GM20431 (cell line): ENCODE data around the gene MAGEA12.
"Not testable (repeated sequence)": the region's sequence is repeated elsewhere in the genome, so short reads cannot be mapped to it uniquely, and the experiment has no call there.

Source experiments
- in situ Hi-C: fragments of 300-500 bp; cut with MseI, MboI; formaldehyde crosslinking; loops from one replicate; pipeline ENCODE4 v1.15.0; 2020; ENCODE audit warnings: low sequenced_read_pairs; ENCODE audit not compliant: unreplicated experiment

The MAGEA12 gene

DNA sequence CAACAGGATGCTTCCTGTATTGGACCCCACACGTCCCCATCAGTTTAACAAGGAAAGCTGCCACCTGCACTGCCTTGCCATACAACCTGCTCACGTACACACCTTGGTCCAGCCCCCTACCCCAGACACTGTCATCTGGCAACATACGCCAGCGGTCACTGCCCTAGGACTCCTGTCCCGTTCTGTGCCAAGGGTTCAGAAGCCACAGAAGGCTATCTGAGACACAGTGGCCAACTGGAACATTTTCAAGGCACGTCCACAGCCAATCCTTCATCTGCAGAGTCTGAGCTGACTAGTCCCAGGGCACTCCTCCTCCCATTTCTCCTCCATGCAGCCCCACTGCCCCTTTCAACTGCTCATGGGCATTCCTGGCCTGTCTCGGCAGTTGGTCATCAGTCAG, 28.0 kb downstream of the MAGEA12 start:
- in situ Hi-C loops, result not testable (repeated sequence)

DNA sequence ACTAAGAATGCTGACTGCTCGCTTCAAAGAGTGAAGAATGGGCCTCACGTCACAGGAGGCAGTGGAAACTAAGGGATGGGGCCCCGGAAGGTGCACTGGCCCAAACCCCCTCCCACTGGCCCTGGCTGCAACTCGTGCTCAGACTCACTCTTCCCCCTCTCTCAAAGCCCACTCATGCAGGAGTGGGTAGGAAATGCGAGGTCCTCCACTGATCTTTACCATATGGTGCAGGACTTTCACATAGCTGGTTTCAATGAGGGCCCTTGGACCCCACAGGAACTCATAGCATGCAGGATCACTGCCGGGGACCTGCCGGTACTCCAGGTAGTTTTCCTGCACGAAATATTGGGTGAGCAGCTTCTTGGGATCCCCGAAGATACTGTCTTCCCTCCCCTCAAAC, 33.0 kb downstream of the MAGEA12 start:
- in situ Hi-C loops, result not testable (repeated sequence)

DNA sequence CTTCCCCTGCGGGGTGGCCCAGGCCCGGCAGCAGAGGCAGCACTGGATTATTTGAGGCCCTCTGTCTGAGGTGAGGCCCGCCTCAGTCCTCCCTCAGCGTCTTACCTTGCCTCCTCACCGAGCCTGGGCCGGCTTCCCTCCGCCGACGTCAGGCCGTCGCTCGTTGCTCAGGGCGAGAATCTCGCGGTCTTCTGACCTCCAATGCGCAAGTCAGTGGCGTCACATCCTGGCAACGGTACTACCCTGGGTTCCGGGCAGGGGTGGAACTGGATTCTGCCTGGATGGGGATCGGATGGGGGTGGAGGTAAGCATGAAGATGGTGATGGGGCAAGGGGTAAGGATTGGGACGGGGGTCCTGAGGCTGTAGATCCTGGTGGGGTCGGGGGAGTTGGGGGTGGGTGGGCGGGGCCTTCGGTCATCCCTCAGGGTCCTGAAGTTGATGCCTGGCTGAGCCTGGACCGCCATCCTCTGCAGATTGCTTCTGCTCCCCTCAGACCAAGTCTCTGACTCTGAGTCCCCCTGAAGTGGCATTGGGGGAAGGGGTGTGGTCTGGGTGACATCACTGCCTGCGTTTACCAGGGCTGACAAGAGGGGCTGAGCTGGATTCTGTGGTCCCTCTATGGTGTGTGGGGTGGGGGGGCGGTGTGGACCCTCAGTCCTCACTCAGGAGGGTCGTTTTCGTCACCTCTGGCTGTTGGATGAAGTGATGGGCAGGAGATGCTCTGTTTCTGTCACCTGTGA, 36.2 kb downstream of the MAGEA12 start, which contains the start of gene MAGEA6:
MAGEA6 (minus strand) TSS at position 141 of the 741 bp plus-strand sequence. CDS start 2,039 bp downstream, outside the sequence.
- in situ Hi-C loops, result not testable (repeated sequence)

DNA sequence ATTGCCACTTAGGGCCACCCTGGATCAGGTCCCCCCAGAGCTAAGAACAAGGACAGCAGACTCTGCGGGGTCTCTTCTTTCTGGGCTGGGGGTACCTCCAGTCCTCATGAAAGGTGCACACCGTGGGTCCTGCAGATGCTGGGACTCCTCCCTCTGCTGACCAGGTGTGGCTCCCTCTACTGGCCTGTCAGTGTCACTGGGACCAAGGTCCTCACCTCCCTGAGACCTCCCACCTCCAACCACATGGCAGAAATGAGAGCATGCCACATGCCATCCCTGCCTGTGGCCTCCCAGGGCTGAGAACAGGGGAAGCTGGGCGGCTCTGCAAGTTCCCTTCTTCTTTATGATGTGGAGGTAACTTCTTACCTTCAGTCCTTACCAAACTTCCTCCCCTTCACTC, 53.5 kb downstream of the MAGEA12 start:
- in situ Hi-C loops, result not testable (repeated sequence)
